HG02884 (cell line): ENCODE data around the gene IL3.
A peak's percentile ranks its signal among the peaks of the same experiment; 100 is the strongest.

ENCODE experiments used
- ATAC-seq: cut with Tn5 transposase; IDR thresholded peaks from one replicate; pipeline ENCODE4 v1.9.1; 2021; ENCODE audit warnings: mild to moderate bottlenecking, moderate library complexity; ENCODE audit not compliant: unreplicated experiment

The IL3 gene, protein sequence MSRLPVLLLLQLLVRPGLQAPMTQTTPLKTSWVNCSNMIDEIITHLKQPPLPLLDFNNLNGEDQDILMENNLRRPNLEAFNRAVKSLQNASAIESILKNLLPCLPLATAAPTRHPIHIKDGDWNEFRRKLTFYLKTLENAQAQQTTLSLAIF

DNA sequence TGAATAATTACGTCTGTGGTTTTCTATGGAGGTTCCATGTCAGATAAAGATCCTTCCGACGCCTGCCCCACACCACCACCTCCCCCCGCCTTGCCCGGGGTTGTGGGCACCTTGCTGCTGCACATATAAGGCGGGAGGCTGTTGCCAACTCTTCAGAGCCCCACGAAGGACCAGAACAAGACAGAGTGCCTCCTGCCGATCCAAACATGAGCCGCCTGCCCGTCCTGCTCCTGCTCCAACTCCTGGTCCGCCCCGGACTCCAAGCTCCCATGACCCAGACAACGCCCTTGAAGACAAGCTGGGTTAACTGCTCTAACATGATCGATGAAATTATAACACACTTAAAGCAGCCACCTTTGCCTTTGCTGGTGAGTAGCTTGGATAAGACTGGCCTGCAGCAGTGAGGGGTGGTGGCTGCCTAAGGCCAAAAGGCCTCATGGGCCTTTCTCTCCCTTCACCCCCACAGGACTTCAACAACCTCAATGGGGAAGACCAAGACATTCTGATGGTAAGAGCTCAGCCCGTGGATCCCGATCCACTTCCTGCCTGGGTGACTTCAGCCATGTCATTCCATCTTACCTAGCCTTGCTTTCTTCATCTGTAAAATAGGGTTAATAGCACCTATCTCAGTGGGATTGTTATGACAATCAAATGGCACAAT lies at the start of gene IL3:
Gene IL3 (plus strand): TSS at position 155 of the 661 bp plus-strand sequence. CDS start 52 bp downstream, at position 207.
- ATAC-seq, result no peak

DNA sequence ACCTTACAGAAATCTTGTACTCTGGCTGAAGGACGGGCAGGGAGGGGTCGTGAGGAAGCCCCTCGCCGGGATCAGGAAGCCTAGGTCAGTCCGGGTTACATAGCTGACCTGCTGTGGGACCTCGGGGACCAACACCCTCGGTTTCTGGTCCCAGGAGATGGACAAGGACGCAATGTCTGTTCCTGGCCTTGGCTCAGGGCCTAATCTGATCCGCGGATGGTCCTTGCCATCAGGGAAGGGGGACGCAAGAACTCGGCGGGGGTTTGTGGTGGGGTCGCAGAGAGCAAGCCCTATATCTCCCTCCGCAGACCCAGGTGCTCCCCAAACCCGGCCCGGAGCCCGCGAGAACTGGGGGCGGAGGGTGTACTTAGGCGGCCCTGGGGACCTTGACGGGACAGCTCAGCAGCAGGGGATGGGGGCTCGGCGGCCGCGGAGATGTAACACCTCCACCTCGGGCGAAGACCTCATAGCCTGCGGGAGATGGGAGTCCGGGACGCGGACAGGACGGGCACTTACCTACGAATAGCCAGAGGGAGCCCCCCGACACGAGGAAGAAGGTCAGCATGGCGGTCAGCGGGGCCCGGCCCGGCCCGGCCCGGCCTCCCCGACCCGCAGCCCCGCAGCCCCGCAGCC lies 49.4 kb upstream of the IL3 start:
- no peak for ATAC-seq

DNA sequence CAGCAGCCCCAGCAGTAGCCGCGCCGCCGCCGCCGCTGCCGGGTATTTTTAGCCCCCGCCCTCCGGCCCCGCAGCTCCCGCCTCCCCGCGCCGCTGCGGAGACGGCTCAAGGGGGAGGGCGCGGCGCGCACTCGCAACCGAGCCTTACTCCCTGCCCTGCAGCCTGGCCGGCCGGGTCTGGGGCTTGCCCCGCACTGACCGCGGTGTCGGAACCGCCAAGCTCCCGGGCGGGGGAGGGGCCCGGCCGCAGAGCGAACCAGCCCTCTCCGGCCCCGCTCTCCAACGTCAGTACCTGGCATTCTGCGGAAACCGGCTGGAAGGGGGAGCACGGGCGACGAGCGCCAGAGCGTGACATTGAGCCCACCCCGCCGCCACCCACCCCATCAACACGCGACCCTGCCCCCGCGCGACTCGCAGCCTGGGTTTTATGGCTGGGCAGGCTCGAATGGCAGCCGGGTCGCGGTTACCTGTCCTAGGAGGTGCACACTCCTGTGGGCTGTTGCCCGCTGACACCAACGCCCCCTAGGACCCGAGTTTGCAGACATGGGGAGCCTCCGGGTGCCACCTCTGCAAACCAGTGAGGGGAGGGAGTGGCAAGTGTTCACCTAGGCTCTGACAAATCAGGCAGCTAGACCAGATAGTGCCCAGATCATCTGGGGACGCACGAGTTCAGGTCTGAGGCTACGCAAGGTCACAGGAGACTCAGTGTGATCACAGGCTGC lies 48.7 kb upstream of the IL3 start, which contains the start of gene ACSL6:
Gene ACSL6 (minus strand): TSS at position 37 of the 722 bp plus-strand sequence. CDS start 105 bp downstream, outside the sequence.
- ATAC-seq, result no peak

DNA sequence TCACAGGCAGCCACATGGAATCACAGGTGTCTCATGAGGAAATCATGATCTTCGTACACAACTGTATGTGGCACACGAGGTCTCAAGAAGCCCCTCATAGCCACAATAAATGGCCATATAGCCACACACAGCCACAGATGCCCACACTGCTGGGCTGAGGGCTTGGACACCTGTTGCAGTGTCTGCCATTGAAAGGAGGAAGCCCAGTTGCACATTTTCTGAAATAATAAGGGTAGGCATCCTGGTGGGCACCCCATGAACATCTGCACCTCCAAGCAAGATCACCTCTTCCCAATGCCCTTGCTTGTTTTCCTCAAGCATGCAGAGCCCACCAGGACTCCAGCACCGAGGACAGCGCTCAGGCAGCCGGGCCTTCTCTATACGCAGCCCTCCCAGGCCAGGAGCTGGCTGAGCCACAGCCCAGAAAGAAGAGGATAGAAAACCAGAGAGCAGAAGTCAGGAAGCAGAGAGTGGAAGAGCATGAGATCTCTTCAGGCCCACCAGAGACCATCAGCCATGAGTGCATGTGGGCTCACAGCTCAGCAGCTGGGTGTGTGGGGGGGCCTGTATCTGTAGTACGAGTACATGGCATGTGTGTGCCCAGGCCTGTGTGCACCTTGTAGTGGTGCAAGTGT lies 48.0 kb upstream of the IL3 start:
- ATAC-seq, result no peak

DNA sequence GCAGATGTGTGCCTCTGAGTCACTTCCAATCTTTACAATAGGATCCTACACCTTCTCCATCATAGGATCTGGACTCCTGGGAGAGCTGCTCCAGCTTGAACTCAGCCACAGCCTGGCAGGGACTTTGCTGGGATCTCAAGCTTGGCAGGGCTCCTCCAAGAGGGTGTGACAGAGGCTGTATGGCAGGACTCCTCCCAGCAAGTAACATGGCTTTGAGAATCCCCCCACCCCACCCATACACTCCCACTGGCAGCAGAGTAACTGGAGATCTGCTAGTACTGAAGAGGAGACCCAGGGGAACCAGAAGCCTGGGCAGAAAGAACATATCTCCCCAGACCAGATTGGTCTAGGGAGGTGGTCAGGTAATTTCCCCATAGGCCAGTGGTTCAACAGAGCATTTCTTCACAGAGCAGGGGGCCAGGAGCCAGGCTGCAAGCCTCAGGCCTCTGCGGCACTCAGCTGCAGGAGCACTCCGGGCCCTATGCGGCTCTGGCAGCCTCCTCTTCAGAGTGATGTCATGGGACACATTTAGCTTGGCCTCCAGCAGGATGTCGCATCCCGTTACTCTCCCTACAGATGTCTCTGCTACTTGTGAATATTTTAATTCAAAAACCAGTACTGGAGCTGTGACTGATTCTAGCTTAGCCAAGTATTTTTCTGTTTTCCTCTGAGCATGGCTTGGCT lies 47.3 kb upstream of the IL3 start:
- ATAC-seq, result no peak

DNA sequence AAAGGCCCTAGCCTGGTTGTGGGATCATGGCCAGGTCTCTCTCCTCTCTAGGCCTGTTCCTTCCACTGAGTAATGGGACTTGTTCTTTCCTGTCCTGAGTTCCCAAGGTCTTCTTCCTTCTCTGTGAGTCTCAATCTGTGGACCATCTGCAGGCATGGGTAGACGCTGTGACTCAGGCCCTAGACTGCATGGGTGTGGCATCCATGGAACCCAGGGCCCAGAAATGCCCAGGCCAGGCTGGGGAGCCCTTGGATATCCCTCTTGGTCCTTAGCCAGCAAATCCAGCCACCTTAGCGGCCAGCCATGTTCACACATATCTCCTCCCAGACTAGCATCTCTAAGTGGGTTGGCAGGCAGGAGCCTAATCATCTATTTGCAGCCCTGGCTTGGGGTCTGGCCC lies 46.7 kb upstream of the IL3 start:
- no peak for ATAC-seq

DNA sequence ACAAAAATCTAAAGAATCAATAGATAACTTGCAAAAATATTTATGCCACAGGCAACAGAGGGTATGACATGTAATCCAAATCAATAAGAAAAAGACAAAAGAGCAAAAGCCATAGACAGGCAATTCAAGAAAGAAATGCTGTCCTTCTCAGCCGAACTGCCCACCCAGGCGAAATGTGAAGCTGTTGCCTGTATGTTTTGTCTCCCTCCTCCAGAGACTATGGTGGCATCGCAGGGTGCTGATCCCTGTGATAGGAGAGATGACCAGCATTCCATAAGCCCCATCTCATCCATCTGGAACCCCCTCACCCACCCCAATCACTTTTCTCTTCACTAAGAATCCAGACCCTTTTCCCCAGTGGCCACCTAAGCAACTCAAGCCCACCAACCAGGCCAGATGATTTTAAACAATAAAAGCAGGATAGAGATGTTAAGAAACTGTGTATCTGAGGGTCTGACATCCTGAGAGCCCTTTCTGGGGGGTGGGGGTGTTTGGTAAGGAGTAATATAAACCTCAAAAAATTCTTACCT lies 43.7 kb upstream of the IL3 start:
- ATAC-seq, result no peak

DNA sequence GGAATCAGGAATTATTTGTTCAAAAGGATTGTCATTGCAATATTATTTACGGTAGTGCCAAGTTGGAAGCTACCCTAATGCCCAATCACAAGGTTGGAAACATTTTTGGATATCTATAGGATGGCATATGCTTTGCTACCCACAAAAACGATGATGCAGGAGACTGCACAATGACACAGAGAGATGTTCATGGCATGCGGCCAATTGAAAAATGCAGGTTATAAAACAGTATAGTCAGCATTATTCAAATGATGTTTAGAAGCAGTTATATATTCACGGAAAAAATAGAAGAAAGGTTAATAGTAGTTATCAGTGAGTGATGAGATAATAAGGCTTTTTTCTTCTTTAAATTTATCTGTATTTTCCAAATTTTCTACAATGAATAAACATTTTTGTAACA lies 43.1 kb upstream of the IL3 start:
- no peak for ATAC-seq

DNA sequence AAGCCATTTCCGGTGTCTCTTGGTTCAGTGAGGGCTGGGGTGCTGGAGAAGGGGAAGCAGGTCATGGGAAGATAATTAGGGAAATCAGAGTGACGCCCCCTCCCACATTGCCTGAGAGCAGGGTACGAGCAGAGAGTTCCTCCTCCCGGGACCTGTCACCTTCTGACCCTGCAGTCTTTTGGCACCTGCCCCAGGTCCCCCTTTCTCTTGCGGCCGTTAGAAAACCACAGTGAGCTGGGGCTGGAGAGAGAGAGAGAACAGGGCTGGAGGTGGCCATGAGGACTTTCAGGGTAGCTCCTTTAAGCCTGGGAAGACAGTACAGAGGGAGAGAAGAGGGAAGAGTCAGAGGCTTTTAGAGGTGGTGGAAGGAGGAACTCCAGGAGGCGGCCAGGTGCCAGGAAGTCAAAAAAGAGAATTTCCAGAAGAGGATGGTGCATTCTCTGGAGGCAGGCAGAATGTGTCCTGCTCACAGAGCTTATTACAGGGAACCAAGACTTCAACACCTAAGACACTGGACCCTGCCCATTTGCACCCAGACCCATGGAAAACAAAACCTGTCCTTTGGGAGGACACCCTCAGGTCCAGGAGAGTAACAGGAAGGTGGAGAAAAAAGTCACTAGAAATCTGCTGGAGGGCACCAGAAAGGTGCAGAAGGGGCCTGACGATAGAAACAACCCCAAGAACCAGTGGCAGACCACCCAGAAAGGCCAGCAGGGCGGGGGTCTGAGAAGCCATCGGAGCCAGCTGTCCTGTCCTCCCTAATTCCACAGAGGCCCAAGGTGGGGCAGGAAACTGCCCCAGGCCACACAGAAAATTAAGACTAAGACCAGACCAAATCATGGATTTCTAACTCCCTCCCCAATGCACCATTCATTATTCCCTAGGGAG lies 42.5 kb upstream of the IL3 start:
- no peak for ATAC-seq

DNA sequence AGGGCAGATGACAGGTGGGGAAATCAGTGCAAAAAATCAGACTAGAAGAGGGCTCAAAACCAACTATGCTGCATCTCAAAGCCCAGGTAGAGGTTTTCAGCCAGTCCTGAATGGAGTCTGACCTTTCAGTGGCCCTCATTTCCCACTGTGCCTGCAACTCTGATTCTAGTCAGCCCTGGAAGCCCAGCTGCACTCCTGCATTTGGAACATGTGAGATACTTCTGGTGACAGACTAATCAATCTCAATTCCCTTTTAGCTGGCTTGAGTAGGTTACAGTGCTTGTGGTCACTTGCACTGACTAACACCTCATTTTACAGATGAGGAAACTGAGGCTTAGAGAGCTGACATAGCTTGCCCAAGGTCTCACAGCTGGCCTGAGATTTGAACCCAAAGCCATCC lies 41.1 kb upstream of the IL3 start:
- no peak for ATAC-seq

DNA sequence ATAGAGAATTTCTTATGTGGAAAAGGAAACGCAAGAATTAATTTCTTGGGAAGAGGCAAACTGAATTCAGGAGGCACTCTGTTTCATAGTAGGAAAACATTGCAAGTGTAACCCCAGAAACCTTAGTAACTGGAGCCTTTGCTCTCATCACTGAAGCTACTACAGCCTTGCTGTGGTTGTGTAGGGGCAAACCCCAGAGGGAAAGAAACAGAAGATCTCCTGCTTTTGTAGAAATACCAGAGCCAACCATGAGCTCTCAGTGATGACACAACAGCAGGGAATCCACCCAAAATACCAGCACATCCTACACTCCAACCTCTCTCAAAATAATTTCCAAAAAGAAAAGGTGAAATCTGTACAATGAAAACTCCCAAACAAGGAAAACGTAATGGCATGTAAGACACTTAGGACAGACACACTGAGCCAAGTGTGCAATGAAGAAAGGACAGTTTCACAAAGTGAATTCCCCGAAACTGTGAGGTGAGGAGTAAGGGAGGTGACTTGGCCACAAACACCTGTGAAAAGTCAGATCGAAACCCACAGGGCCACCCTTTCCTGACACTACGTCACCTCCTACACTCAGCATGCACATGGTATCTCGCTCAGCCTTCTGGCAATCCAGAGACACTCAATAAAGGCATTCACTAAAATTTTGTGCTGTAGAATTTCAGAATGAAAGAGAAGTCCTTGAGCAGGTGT lies 40.4 kb upstream of the IL3 start:
- peak; percentile 90 for ATAC-seq

DNA sequence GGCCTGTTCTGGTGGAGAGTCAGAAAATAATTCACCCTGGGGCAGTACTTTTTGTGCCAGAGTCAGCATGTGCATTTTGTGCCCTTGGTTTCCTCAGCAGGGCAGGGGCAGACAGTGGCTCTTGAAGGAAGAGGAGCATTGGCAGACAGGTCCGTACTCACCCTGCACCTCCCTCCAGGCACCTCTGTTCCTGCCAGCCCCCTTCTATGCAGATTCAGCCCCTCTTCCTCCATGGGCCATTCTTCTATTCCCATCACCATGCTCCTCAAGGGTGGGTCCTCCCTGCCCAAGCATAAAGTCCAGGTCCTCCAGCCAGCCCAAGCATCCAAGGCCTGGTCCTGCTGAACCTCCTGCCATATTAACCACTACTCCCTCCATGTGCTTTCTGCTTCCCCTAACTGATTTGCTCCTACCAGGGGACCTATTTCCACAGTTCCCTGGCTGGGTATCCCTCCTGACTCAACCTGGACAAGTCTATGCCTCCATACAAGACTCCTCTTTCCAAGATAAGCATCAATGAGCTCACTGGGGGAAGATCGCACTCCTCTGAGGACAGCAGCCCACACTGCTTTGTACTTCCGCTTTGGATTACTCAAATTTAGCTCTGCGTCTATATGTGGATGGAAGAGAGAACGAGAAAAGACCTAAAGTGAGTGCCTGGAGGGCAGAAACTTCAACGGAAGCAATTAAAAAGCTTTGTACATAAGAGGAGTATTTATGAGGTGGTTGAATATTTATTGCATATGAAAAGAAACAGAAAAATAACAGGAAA lies 39.7 kb upstream of the IL3 start:
- peak; percentile 15 for ATAC-seq

DNA sequence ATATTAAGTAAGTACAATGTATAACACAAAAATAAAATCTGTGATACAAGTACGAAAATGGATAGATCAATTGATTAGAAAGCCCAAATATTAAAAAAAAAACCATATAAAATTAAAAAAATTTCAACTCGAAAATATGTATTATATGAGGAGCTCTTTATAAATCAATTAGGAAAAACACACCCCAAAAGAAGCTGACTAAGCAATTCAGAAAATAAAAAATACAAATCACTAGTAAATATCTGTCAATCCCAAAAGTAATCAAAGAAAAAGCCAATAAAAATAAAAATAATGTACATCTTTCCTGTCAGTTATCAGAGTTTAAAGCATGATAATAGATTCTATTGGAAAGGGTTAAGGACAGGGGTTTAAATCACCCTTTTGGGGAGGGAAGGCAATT lies 38.8 kb upstream of the IL3 start:
- ATAC-seq, result no peak

DNA sequence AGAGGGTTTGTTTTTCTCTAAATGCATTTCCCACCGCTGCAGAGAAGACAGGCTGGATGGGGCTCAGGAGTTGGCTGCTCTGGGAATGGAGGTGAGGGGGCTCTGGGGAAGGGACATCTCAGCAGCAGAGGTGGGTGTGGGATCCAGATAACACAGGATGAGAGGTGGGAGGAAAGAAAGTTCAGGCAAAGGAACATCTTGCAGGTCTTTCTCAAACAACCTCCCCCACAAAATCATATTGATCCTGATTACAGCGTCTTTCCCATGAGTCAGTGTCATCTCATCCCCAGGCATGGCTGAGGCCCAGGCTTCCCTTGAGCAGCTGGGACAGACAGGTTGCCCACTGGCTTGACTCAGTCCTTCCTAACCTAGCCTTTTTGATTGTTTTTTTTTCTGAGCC lies 37.7 kb upstream of the IL3 start:
- ATAC-seq, result no peak

DNA sequence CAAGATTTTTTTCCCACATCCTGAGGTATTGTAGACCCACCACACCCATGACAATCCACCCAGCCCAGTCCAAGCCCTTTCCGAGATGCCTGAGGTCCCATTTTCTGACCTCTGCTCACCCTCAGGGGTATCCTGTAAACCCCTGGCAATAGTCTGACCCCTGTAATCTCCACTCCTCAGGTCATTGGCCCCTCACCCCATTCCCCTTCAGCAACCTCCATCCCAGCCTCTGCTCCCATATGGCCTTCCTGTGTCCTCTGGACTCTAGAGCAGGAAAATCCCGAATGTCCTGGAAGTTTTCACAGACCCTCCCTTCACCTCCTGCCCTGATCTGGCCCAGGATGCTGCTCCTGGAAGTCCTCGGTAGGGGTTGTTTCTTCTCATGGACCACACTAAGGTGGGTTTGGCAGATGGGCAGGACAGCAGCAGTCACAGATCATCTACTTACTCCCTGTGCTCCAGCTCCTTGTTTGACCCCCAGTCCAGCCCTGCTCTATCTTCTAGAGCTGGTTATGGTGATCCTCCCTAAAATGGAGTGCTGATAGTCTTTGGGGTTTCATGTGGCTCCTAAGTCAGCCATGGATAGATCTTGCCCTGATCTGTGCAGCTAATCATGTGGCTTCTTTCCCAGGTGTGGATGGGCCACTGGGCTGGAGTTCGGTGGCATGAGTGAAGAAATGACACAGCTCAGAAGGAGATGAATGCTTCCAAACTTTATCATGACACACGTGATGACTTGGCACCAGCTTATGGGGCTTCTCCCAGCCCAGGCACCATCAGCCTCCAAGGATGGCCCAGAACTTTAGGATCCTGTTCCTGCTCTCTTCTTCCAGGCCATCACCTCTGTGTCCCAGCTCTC lies 37.0 kb upstream of the IL3 start:
- ATAC-seq, result no peak

DNA sequence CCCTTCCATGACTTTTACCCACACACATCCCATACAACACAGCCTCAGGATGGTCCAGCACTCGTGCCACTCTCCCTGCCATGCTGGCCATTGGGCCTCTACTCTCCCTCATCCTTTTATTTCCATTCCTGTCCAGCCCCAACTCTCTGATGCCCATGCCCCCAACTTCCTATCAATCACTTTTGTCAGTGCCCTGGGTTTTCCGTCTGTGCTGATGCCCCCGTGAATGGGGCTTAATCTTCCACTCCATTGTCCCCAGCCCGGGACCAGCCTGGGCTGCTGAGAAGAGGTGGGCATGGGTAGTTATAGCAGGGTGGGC lies 36.4 kb upstream of the IL3 start:
- ATAC-seq, result no peak

DNA sequence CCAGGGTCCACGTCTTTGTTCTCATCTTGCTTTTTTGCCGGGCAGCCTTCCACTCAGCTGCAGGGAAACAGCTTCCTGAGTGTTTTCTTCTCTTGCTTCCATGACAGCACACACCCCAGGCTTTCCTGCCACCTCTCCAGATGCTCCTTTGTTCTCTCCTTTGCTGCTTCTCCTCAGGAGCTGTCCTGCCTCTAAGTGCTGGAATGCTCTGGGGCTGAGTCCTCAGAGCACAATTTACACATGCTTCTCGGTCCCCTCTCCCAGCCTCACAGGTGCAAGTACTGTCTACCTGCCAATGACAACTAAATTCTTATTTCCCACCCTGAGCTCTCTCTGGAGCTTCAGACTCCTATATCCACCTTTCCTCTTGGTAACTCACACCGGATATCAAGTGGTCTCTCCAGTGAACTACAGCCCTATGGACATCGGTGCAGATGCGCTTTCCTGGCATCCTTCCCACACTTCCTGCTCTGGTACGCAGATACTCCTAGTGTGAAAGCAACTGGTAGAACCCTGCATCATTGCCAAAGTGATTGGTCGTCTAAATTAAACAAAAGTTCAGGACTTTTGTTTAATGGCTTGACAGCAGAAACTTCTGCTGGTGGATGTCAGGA lies 35.6 kb upstream of the IL3 start:
- ATAC-seq, result no peak
